PC-9 (cell line): ENCODE measurements around the gene LMX1A. TPM values are rescaled to one million over a fixed set of nuclear protein-coding genes. Genes with fewer than 3 reads are reported as not detected.

ENCODE experiments used
- BruUV-seq: library from RNA; stranded (reverse); fragments of 400-500 nt; replicated peaks from 2 replicates; lab custom pipeline; 2021; lab: Mats Ljungman, UMichigan
- CTCF ChIA-PET: fragments of 300-600 bp; sonication (Branson Sonifier 250); formaldehyde crosslinking; loops from one replicate; lab custom pipeline; 2022; ENCODE audit warnings: antibody characterized with exemption; lab: Charles Lee
- POLR2A ChIA-PET: fragments of 300-600 bp; sonication (Branson Sonifier 250); formaldehyde crosslinking; loops from one replicate; lab custom pipeline; 2022; ENCODE audit warnings: antibody characterized with exemption; ENCODE audit not compliant: unreplicated experiment; lab: Charles Lee
- DNase-seq, 2 experiments: peaks; one replicate each; pipeline versions ENCODE4 v3.0.0 to v3.0.0-alpha.2; 2015 to 2022; ENCODE audit warnings: mixed read lengths in 1 of 2
- H2AFZ ChIP-seq: fragments of 200-600 bp; sonication (generic); 2 replicates; pipeline ENCODE4 v1.8.1; 2017; ENCODE audit warnings: antibody characterized with exemption
- H3F3A ChIP-seq: fragments of 200-600 bp; sonication (generic); 2 replicates; pipeline ENCODE4 v1.8.1; 2017; ENCODE audit warnings: antibody characterized with exemption, mild to moderate bottlenecking, low read depth; ENCODE audit not compliant: insufficient read depth
- H3K27ac ChIP-seq: fragments of 200-600 bp; sonication (generic); 2 replicates; pipeline ENCODE4 v1.6.1; 2016; ENCODE audit warnings: mixed run types
- H3K27me3 ChIP-seq: fragments of 200-600 bp; sonication (generic); 2 replicates; pipeline ENCODE4 v1.6.1; 2016; ENCODE audit warnings: low read depth, mixed run types; ENCODE audit not compliant: insufficient read depth
- H3K36me3 ChIP-seq: fragments of 200-600 bp; sonication (generic); 2 replicates; pipeline ENCODE4 v1.6.1; 2016; ENCODE audit warnings: low read depth, mixed run types
- H3K4me1 ChIP-seq: fragments of 200-600 bp; sonication (generic); replicated peaks from 2 replicates; pipeline ENCODE4 v1.6.1; 2016; ENCODE audit warnings: mixed run types; ENCODE audit not compliant: insufficient read depth
- H3K4me2 ChIP-seq: fragments of 200-600 bp; sonication (generic); 2 replicates; pipeline ENCODE4 v1.6.1; 2017; ENCODE audit warnings: mixed run types
- H3K4me3 ChIP-seq: fragments of 200-600 bp; sonication (generic); 2 replicates; pipeline ENCODE4 v1.6.1; 2016; ENCODE audit warnings: mixed run types
- H3K79me2 ChIP-seq: fragments of 200-600 bp; sonication (generic); 2 replicates; pipeline ENCODE4 v1.6.1; 2017; ENCODE audit warnings: low read depth, mixed run types
- H3K9me2 ChIP-seq: fragments of 200-600 bp; sonication (generic); 2 replicates; pipeline ENCODE4 v1.8.1; 2017; ENCODE audit warnings: mild to moderate bottlenecking; ENCODE audit not compliant: insufficient read depth
- H3K9me3 ChIP-seq: fragments of 200-600 bp; sonication (generic); 2 replicates; pipeline ENCODE4 v1.8.1; 2016; ENCODE audit warnings: low read depth; ENCODE audit not compliant: insufficient read depth
- H4K20me1 ChIP-seq: fragments of 200-600 bp; sonication (generic); 2 replicates; pipeline ENCODE4 v1.8.1; 2017; ENCODE audit not compliant: insufficient read depth
- CTCF ChIP-seq: fragments of 200-600 bp; sonication (generic); conservative IDR thresholded peaks from 2 replicates; pipeline ENCODE4 v1.6.1; 2017; ENCODE audit warnings: mixed run types, antibody characterized with exemption, mild to moderate bottlenecking, moderate library complexity
- EZH2 ChIP-seq: fragments of 200-600 bp; sonication (generic); IDR thresholded peaks from 2 replicates; pipeline ENCODE4 v1.8.0; 2017; ENCODE audit warnings: antibody characterized with exemption, low read depth
- intact Hi-C: fragments of 100-400 bp; cut with micrococcal nuclease; formaldehyde crosslinking; loops from one replicate; pipeline ENCODE4 v1.10.0; 2022; ENCODE audit not compliant: unreplicated experiment
- total RNA-seq: library from RNA; stranded (reverse); gene quantifications from 2 replicates; pipeline ENCODE4 v1.2.3, GENCODE V29; 2021

Gene LMX1A
- total RNA-seq, 1 experiment from 2014 or later, result not detected

GRCh38 chr1:165216254-165216653 is 140.3 kb downstream of the LMX1A start:
- Histone ChIP-seq H3K79me2 (no peaks in the 10 kb centered on the region), H3K4me2 (no peak overlapping the region), H3K4me1 (peaks cover 5% of the 10 kb centered on the region; the same call in 1 of the 2 replicates), H2AFZ (no peak overlapping the region), H3K4me3 (no peak overlapping the region), H3K36me3 (no peaks in the 10 kb centered on the region), H3K27me3 (no peaks in the 10 kb centered on the region), H3K9me3 (no peaks in the 10 kb centered on the region), H3K9me2 (no peaks in the 10 kb centered on the region), H3K27ac (no peak overlapping the region), H4K20me1 (no peaks in the 10 kb centered on the region), H3F3A (no peaks in the 10 kb centered on the region; the same call in 1 of the 2 replicates)
- intact Hi-C loops, result no loop called here
- no TSS peak for BruUV-seq
- ChIA-PET POLR2A (no interaction called here), CTCF (no interaction called here)
- TF ChIP-seq CTCF (no peak), EZH2 (no peak)
- DNase-seq, result no peak

GRCh38 chr1:165215676-165216075 is 140.8 kb downstream of the LMX1A start:
- POLR2A ChIA-PET, result no interaction called here
- CTCF ChIA-PET, result no interaction called here

GRCh38 chr1:165212229-165212628 is 144.3 kb downstream of the LMX1A start:
- DNase-seq, result no peak
- Histone ChIP-seq H3K27ac (no peak overlapping the region), H4K20me1 (no peaks in the 10 kb centered on the region), H3K36me3 (no peaks in the 10 kb centered on the region), H3K4me2 (no peak overlapping the region), H3K9me2 (no peaks in the 10 kb centered on the region), H3K4me3 (no peak overlapping the region), H3K27me3 (no peaks in the 10 kb centered on the region), H3K9me3 (no peaks in the 10 kb centered on the region), H3F3A (no peaks in the 10 kb centered on the region; the same call in 1 of the 2 replicates), H2AFZ (no peak overlapping the region), H3K79me2 (no peaks in the 10 kb centered on the region), H3K4me1 (peaks cover 5% of the 10 kb centered on the region; the same call in 1 of the 2 replicates)
- no peak for TF ChIP-seq EZH2
- no peak for TF ChIP-seq CTCF
- intact Hi-C loops, result no loop called here
- CTCF ChIA-PET, result no interaction called here
- no TSS peak for BruUV-seq
- POLR2A ChIA-PET, result no interaction called here

More at GRCh38 chr1:165215676-165216075, 140.8 kb downstream of the LMX1A start:
- DNase-seq, result no peak
- H3F3A ChIP-seq, result no peaks in the 10 kb centered on the region; the same call in 1 of the 2 replicates
- H3K9me3 ChIP-seq, result no peaks in the 10 kb centered on the region
- H3K9me2 ChIP-seq, result no peaks in the 10 kb centered on the region
- H3K27me3 ChIP-seq, result no peaks in the 10 kb centered on the region
- no peaks in the 10 kb centered on the region for H3K79me2 ChIP-seq
- H4K20me1 ChIP-seq, result no peaks in the 10 kb centered on the region
- intact Hi-C loops, result no loop called here
- TF ChIP-seq CTCF (no peak), EZH2 (no peak)
- peaks cover 5% of the 10 kb centered on the region; the same call in 1 of the 2 replicates for H3K4me1 ChIP-seq
- no peak overlapping the region for H3K4me2 ChIP-seq
- H3K36me3 ChIP-seq, result no peaks in the 10 kb centered on the region
- no peak overlapping the region for H3K27ac ChIP-seq
- BruUV-seq, result no TSS peak
- no peak overlapping the region for H2AFZ ChIP-seq
- no peak overlapping the region for H3K4me3 ChIP-seq
